ENCODE data around the gene TMED7. TPM values are rescaled to one million over a fixed set of nuclear protein-coding genes. Genes with fewer than 3 reads are reported as not detected.

TMED7 gene
- total and polyA plus RNA-seq, 11 donors, result 22.0 to 99.1 (median 76.4) TPM

- peak in 8 of 12 donors; percentile 17 to 55 (median 43) for TF ChIP-seq CTCF (IDR thresholded peaks at IDR 0.05)
- TF ChIP-seq POLR2A (IDR thresholded peaks at IDR 0.05), result peak in 1 of 2 donors; percentile 37
- peak within 1 kb of the TSS; percentile 70 to 90 (median 84) for H3K4me3 ChIP-seq
- peaks cover 6 to 52% (median 30%) of the 10 kb centered on the region in 12 donors for H3K4me1 ChIP-seq
- intact Hi-C loops (cut with DNase I), result loop anchor here in 1 of 10 donors (2.0 kb wide), 1 partner anchor 21 kb away; no protein-coding TSS in a partner anchor
- ATAC-seq, result peak; percentile 56 to 91 (median 80)
- H3K27ac ChIP-seq, result peak within 1 kb of the TSS; percentile 84 to 97 (median 94)
- H3K27me3 ChIP-seq, result no peaks in the 10 kb centered on the region
- peaks cover 0 to 5% (median 0%) of the 10 kb centered on the region in 9 donors for H3K36me3 ChIP-seq
- H3K9me3 ChIP-seq, result no peaks in the 10 kb centered on the region
- 0 to 1% (median 0%) methylated on average over 16 to 71 of the region's 71 CpGs for WGBS, 4 donors
- peak; percentile 73 to 85 (median 78) for DNase-seq
Observed at GRCh38 chr5:115601701-115602590, 23.9 kb downstream of the TMED7 start, which contains the start of gene TICAM2. Gene TICAM2 (minus strand): TSS chr5:115602479. CDS start chr5:115581256, 21,223 bp downstream.

- WGBS, 4 donors, result 92 to 95% (median 95%) methylated on average over 3 of the region's 3 CpGs
- DNase-seq (no peak), ATAC-seq (no peak)
- Histone ChIP-seq H3K9me3 (no peaks in the 10 kb centered on the region), H3K27me3 (no peaks in the 10 kb centered on the region), H3K4me1 (peaks cover 6 to 55% (median 30%) of the 10 kb centered on the region in 12 donors), H3K27ac (peak overlapping the region in 6 of 12 donors; percentile 5 to 97 (median 94)), H3K4me3 (peak overlapping the region in 9 of 12 donors; percentile 70 to 90 (median 84)), H3K36me3 (peaks cover 0 to 5% (median 0%) of the 10 kb centered on the region in 9 donors)
- no peak for TF ChIP-seq CTCF (IDR thresholded peaks at IDR 0.05)
- intact Hi-C loops (cut with DNase I), result no loop called here
Observed at GRCh38 chr5:115600766-115601165, 25.1 kb downstream of the TMED7 start.

GRCh38 chr5:115599924-115600323 lies 25.9 kb downstream of the TMED7 start:
- peaks cover 6 to 55% (median 30%) of the 10 kb centered on the region in 12 donors for H3K4me1 ChIP-seq
- H3K27ac ChIP-seq, result peak overlapping the region in 8 of 12 donors; percentile 5 to 63 (median 24)
- TF ChIP-seq CTCF (IDR thresholded peaks at IDR 0.05) (no peak), POLR2A (IDR thresholded peaks at IDR 0.05) (no peak)
- no peaks in the 10 kb centered on the region for H3K36me3 ChIP-seq
- H3K27me3 ChIP-seq, result no peaks in the 10 kb centered on the region
- peak overlapping the region in 3 of 12 donors; percentile 2 to 90 (median 86) for H3K4me3 ChIP-seq
- intact Hi-C loops (cut with DNase I), result no loop called here
- 48 to 54% (median 50%) methylated on average over 2 of the region's 2 CpGs for WGBS, 4 donors
- ATAC-seq, result no peak
- DNase-seq, result no peak
- H3K9me3 ChIP-seq, result no peaks in the 10 kb centered on the region

GRCh38 chr5:115599502-115599901 lies 26.3 kb downstream of the TMED7 start:
- Histone ChIP-seq H3K4me3 (peak overlapping the region in 1 of 12 donors; percentile 2), H3K4me1 (peaks cover 6 to 57% (median 31%) of the 10 kb centered on the region in 12 donors), H3K9me3 (no peaks in the 10 kb centered on the region), H3K36me3 (no peaks in the 10 kb centered on the region), H3K27me3 (no peaks in the 10 kb centered on the region), H3K27ac (peak overlapping the region in 7 of 12 donors; percentile 5 to 63 (median 29))
- DNase-seq (peak in 2 of 5 donors; percentile 30 to 53), ATAC-seq (peak; percentile 32 to 70 (median 57))
- TF ChIP-seq POLR2A (IDR thresholded peaks at IDR 0.05), result no peak
- no peak for TF ChIP-seq CTCF (IDR thresholded peaks at IDR 0.05)
- intact Hi-C loops (cut with DNase I), result no loop called here
- WGBS, 4 donors, result 44 to 53% (median 49%) methylated on average over 1 of the region's 1 CpG

Measured in heart left ventricle (tissue), 16 donors.